ENCODE results near the gene FAM237B. TPM values are rescaled to one million over a fixed set of nuclear protein-coding genes. Genes with fewer than 3 reads are reported as not detected.
A peak's percentile ranks its signal among the peaks of the same experiment; 100 is the strongest.

FAM237B gene
- total RNA-seq, 1 experiment from 2014 or later: not detected

DNA sequence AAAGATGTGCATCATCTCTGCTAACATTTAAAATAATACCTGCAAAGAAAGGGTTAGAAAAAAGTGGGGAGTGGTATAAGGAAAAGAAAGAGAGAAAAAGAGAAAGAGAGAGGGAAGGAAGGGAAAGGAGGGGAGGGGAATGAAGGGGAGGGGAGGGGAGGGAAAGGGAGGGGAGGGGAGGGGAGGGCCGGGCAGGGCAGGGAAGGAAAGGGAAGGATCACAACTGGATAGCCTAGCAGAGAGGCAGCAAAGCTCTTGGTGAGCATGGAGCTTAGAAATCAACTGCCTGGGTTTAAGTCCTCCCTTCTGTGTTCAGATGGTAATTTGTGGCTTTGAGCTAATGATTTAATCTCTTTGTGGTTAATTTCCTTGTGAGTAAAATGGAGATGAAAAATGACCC, 5.4 kb upstream of the FAM237B start:
- Mint-ChIP-seq H3K27me3 (ENCODE audit: low read depth) (peaks cover 25% of the 10 kb centered on the region), H3K27ac (no peak overlapping the region), H3K36me3 (no peaks in the 10 kb centered on the region), H3K4me1 (0 out of 2 replicates have a peak, but pooled peaks cover 5% of the 10 kb centered on the region), H3K9me3 (no peaks in the 10 kb centered on the region), H3K4me3 (no peak overlapping the region)
- no peak for TF ChIP-seq PRRX2 (CRISPR knock-in tag; IDR thresholded peaks at IDR 0.05)
- TF ChIP-seq, protein P1, sequence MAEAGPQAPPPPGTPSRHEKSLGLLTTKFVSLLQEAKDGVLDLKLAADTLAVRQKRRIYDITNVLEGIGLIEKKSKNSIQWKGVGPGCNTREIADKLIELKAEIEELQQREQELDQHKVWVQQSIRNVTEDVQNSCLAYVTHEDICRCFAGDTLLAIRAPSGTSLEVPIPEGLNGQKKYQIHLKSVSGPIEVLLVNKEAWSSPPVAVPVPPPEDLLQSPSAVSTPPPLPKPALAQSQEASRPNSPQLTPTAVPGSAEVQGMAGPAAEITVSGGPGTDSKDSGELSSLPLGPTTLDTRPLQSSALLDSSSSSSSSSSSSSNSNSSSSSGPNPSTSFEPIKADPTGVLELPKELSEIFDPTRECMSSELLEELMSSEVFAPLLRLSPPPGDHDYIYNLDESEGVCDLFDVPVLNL (CRISPR knock-in tag; IDR thresholded peaks at IDR 0.05; ENCODE audit: borderline replicate concordance, low read depth): no peak
- TF ChIP-seq ZNF423 (CRISPR knock-in tag; IDR thresholded peaks at IDR 0.05): no peak
- CTCF ChIA-PET: interaction anchor here (1.0 kb wide), 1 partner anchor 101 kb away, joined by 4 read pairs; no protein-coding TSS in a partner anchor
- ATAC-seq (peak; percentile 63), DNase-seq (ENCODE audit: low spot score) (no peak)
- POLR2A ChIA-PET: no interaction called here

DNA sequence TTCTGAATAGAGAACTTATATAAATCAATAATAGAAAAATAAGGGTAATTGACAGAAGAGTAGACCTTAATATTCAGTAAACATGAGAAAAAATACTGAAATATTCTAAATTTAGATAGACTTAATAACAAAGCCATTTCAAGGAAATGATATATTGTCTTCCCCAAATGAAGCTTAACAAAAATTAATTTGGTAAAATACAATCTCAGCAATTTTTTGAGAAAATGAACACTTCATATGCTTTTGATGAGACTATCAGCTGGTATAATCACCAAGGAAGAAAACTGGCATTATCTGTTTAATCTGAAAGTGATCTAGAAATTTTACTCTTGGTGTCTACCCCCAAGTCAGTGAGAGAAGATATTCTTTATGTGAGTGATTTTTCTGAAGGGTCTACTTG, 1.7 kb upstream of the FAM237B start:
- 0 out of 2 replicates have a peak, but pooled peaks cover 12% of the 10 kb centered on the region for H3K4me1 Mint-ChIP-seq
- H3K27me3 Mint-ChIP-seq (ENCODE audit: low read depth): peaks cover 58% of the 10 kb centered on the region
- POLR2A ChIA-PET: no interaction called here
- H3K4me3 Mint-ChIP-seq: no peak overlapping the region
- H3K9me3 Mint-ChIP-seq: no peaks in the 10 kb centered on the region
- DNase-seq (ENCODE audit: low spot score) (no peak), ATAC-seq (no peak)
- no peaks in the 10 kb centered on the region for H3K36me3 Mint-ChIP-seq
- TF ChIP-seq, protein P2, sequence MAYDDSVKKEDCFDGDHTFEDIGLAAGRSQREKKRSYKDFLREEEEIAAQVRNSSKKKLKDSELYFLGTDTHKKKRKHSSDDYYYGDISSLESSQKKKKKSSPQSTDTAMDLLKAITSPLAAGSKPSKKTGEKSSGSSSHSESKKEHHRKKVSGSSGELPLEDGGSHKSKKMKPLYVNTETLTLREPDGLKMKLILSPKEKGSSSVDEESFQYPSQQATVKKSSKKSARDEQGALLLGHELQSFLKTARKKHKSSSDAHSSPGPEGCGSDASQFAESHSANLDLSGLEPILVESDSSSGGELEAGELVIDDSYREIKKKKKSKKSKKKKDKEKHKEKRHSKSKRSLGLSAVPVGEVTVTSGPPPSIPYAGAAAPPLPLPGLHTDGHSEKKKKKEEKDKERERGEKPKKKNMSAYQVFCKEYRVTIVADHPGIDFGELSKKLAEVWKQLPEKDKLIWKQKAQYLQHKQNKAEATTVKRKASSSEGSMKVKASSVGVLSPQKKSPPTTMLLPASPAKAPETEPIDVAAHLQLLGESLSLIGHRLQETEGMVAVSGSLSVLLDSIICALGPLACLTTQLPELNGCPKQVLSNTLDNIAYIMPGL (CRISPR knock-in tag; IDR thresholded peaks at IDR 0.05): no peak
- TF ChIP-seq RORB (CRISPR knock-in tag; IDR thresholded peaks at IDR 0.05): no peak
- TF ChIP-seq KAT7 (CRISPR knock-in tag; IDR thresholded peaks at IDR 0.05; ENCODE audit: borderline replicate concordance): no peak
- no peak for TF ChIP-seq TP53 (CRISPR knock-in tag; IDR thresholded peaks at IDR 0.05)
- TF ChIP-seq, protein P3, sequence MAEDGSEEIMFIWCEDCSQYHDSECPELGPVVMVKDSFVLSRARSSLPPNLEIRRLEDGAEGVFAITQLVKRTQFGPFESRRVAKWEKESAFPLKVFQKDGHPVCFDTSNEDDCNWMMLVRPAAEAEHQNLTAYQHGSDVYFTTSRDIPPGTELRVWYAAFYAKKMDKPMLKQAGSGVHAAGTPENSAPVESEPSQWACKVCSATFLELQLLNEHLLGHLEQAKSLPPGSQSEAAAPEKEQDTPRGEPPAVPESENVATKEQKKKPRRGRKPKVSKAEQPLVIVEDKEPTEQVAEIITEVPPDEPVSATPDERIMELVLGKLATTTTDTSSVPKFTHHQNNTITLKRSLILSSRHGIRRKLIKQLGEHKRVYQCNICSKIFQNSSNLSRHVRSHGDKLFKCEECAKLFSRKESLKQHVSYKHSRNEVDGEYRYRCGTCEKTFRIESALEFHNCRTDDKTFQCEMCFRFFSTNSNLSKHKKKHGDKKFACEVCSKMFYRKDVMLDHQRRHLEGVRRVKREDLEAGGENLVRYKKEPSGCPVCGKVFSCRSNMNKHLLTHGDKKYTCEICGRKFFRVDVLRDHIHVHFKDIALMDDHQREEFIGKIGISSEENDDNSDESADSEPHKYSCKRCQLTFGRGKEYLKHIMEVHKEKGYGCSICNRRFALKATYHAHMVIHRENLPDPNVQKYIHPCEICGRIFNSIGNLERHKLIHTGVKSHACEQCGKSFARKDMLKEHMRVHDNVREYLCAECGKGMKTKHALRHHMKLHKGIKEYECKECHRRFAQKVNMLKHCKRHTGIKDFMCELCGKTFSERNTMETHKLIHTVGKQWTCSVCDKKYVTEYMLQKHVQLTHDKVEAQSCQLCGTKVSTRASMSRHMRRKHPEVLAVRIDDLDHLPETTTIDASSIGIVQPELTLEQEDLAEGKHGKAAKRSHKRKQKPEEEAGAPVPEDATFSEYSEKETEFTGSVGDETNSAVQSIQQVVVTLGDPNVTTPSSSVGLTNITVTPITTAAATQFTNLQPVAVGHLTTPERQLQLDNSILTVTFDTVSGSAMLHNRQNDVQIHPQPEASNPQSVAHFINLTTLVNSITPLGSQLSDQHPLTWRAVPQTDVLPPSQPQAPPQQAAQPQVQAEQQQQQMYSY (CRISPR knock-in tag; IDR thresholded peaks at IDR 0.05): no peak
- no peak for TF ChIP-seq TEAD1 (CRISPR knock-in tag; IDR thresholded peaks at IDR 0.05)
- no peak for TF ChIP-seq FOXJ3 (CRISPR knock-in tag; IDR thresholded peaks at IDR 0.05; ENCODE audit: borderline replicate concordance)
- no peak overlapping the region for H3K27ac Mint-ChIP-seq
- CTCF ChIA-PET: no interaction called here

DNA sequence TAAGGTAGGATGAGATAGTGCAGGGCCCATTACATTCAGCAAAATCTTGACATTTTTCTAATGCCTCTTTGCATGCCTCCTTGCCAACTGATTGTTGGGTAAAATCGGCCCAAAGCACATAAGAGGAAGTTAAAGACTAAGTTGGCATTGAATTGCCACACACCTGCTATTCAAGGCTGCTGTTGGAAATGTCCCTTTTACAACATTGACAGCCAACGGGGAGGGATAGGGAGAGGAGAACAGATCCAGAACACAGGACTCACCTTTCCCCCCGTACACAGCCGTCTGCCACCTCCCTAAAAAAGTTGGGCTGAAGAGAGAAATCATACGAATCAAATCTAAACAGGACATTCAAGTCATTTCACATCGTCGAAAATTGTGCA, 695 bp downstream of the FAM237B start:
- Mint-ChIP-seq H3K27ac (no peak overlapping the region), H3K9me3 (no peaks in the 10 kb centered on the region), H3K36me3 (no peaks in the 10 kb centered on the region), H3K27me3 (ENCODE audit: low read depth) (peaks cover 61% of the 10 kb centered on the region), H3K4me1 (0 out of 2 replicates have a peak, but pooled peaks cover 12% of the 10 kb centered on the region), H3K4me3 (peak overlapping the region; percentile 69)
- ChIA-PET CTCF (interaction anchor here (2.3 kb wide), 1 partner anchor 108 kb away, joined by 5 read pairs; no protein-coding TSS in a partner anchor), POLR2A (no interaction called here)
- ATAC-seq: no peak
- no peak for DNase-seq (ENCODE audit: low spot score)
- TF ChIP-seq ZNF232 (CRISPR knock-in tag; IDR thresholded peaks at IDR 0.05): no peak
- TF ChIP-seq, protein P4, sequence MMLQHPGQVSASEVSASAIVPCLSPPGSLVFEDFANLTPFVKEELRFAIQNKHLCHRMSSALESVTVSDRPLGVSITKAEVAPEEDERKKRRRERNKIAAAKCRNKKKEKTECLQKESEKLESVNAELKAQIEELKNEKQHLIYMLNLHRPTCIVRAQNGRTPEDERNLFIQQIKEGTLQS (CRISPR knock-in tag; conservative IDR thresholded peaks at IDR 0.05): no peak
- TF ChIP-seq ZNF138 (CRISPR knock-in tag; conservative IDR thresholded peaks at IDR 0.05): no peak
- TF ChIP-seq, protein P5, sequence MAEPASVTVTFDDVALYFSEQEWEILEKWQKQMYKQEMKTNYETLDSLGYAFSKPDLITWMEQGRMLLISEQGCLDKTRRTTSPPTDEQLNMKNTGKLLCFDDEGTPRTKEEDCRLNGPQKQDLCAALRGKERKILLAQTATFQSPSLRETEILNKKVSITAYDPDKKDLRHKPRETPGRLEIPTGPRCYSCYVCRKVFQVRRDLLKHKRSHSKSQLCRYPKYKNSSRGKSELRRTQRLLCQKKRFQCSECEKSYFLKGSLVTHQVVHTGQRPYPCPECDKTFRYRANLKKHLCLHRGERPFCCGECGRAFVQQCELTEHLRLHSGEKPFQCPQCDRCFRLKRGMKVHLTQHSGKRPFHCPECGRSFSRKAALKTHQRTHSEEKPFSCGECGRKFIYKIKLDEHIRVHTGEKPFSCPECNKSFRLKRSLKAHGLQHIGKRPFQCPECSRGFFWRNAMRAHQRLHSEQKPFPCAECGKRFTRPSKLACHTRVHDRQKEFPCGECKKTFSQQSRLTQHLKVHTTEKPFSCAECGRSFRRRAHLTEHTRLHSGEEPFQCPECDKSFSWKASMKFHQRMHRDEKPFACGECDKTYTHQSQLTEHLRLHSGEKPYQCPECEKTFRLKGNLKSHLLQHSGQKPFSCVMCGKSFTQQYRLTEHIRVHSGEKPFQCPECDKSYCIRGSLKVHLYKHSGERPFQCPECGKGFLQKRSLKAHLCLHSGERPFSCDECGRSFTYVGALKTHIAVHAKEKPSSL (CRISPR knock-in tag; conservative IDR thresholded peaks at IDR 0.05): no peak
- TF ChIP-seq SP1 (CRISPR knock-in tag; conservative IDR thresholded peaks at IDR 0.05): no peak
- TF ChIP-seq SMAD4 (CRISPR knock-in tag; IDR thresholded peaks at IDR 0.05): no peak
- TF ChIP-seq, protein P6, sequence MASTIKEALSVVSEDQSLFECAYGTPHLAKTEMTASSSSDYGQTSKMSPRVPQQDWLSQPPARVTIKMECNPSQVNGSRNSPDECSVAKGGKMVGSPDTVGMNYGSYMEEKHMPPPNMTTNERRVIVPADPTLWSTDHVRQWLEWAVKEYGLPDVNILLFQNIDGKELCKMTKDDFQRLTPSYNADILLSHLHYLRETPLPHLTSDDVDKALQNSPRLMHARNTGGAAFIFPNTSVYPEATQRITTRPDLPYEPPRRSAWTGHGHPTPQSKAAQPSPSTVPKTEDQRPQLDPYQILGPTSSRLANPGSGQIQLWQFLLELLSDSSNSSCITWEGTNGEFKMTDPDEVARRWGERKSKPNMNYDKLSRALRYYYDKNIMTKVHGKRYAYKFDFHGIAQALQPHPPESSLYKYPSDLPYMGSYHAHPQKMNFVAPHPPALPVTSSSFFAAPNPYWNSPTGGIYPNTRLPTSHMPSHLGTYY (CRISPR knock-in tag; IDR thresholded peaks at IDR 0.05): no peak
- TF ChIP-seq ZBTB21 (CRISPR knock-in tag; IDR thresholded peaks at IDR 0.05; ENCODE audit: borderline replicate concordance): no peak
- TF ChIP-seq NFE2L1 (CRISPR knock-in tag; IDR thresholded peaks at IDR 0.05): no peak
- TF ChIP-seq FOXJ3 (CRISPR knock-in tag; IDR thresholded peaks at IDR 0.05; ENCODE audit: borderline replicate concordance): no peak
- TF ChIP-seq CREB1 (CRISPR knock-in tag; IDR thresholded peaks at IDR 0.05): no peak
